ENCODE measurements around the gene NUDT13.

NUDT13 gene

DNA sequence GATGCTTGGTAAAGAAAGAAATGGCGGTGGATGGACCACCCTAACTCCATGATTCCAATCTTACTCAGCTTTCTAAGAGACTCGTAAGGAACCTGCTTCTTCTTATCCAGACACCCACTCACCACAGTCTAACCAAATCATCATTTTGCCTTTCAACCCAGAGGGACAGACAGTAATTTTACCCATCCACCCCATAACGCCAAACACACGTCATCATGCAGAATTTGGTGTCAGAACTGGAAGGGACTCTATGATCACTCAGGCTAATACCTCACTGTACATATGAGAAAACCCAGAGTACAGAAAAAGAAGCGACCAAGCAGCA, 57.2 kb downstream of the NUDT13 start:
- no peak for DNase-seq

DNA sequence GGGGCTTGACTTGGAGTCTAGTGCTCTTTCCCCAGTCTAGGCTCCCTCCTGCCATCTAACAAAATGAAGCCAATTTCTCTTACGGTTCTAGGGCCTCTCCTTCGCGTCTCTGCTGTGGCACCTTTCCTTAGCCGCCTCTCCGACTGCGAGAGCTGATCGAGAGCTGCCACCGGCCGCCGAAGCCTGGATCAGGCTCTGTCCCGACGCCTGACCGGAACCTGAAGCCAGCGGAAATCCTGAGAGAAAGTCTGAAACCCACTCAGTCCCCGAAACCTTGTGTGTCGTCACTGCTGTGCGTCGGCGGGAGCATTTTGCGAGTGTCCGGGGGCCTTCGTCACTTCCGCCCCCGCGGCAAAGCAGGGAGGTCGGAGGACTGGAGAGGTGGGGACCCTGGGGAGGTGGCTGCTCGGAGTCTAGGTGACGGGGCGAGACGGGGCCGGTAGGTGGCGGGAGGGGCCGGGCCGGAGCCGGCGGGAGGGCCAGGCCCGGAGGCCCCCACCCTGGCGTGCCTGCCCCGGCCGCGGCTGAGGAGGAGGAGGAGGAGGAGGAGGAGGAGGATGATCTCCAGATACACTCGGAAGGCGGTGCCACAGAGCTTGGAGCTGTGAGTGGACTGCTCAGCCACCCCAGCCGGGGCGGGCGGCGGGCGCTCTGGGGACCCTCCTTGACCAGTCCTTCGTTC, 57.7 kb downstream of the NUDT13 start, which contains the start of the genes ECD and FAM149B1:
Gene ECD (minus strand): TSS at position 226 of the 682 bp plus-strand sequence. CDS start 4,071 bp downstream, outside the sequence.
Gene FAM149B1 (plus strand): TSS at position 337 of the 682 bp plus-strand sequence. CDS start 221 bp downstream, at position 558.
- DNase-seq: peak; percentile 94

DNA sequence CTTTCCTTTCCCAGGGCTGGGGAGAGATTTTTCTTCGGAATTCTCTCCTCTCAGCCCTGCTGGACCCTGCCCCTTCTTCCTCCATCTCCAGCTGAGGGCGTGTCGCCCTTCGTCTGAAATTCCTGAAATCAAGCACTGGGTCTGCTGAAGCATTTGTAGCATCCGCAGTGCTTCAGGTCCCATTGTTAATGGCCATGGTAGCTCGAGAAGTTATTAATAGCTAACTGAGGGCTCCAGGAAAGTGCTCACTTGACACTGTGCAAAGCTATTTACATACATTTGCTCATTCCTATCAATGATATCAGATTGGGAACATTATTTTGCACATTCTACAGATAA, 58.2 kb downstream of the NUDT13 start:
- DNase-seq: no peak

DNA sequence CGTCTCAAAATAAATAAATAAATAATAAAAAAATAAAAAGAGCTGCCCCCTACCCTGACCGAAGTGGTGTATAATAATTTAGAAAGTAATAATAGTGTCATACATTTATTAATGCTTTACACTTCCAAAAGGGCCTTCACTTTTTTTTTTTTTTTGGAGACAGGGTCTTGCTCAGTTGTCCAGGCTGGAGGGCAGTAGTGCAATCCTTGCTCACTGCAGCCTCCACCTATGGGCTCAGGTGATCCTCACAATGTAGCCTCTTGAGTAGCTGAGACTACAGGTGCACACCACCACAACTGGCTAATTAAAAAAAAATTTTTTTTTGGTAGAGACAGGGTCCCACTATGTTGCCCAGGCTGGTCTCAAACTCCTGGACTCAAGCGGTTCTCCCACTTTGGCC, 59.1 kb downstream of the NUDT13 start:
- DNase-seq: no peak

DNA sequence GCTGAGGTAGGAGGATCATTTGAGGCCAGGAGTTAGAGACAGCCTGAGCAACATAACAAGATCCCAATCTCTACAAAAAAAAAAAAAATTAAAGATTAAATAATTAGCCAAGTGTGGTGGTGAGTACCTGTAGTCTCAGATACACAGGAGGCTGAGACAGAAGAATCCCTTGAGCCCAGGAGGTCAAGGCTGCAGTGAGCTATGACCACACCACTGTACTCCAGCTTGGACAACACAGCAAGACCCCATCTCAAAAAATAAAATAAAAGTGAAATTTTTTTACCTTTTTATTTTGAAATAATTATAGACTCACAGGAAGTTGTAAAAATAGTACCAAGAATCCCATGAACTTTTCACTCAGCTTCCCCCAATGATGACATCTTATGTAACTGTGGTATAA, 62.6 kb downstream of the NUDT13 start:
- DNase-seq: no peak

DNA sequence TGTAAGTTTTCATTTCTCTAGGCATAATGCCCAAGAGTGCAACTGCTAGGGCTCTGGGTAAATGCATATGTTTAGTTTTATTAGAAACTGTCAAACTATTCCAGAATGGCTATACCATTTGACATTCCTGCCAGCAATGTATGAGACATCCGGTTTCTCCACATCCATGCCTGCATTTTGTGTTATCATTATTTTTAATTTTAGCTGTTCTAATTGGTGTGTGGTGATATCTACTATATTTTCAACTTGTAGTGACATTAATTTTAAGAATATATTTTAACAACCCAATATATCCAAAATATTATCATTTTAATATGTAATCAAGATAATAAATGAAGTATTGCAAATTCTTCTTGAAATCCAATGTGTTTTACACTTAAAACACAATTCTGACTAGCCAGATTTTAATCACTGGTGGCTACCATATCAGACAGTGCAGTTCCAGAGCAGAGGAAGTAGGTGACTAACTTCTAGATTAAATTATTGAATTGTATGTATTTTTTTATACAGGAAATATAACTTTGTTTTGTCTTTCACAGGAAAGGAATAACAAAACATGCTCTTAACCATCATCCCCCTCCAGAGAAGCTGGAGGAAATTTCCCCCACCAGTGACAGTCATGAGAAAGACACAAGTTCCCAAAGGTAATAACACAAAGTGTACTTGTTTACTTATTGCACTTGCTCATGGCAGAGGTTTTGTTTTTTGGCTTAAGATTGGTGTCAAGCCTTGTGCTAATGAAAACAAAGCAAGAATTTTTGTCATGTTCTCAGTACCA, 64.1 kb downstream of the NUDT13 start:
- DNase-seq: no peak

Measured in fibroblast of skin of right quadriceps (primary cell).